Mesothelial cell of epicardium (in vitro differentiated cells): ENCODE measurements around the gene DENND6B. TPM values are rescaled to one million over a fixed set of nuclear protein-coding genes. Genes with fewer than 3 reads are reported as not detected.

Source experiments
- DNase-seq, 2 experiments: peaks; one replicate each; pipeline ENCODE4 v3.0.0; 2021; ENCODE audit warnings: low spot score in 2 of 2; ENCODE audit not compliant: unreplicated experiment in 2 of 2
- H3K27ac Mint-ChIP-seq: 2 replicates; pipeline ENCODE4 v1.8.0; 2021; ENCODE audit warnings: mixed read lengths
- H3K27me3 Mint-ChIP-seq: 2 replicates; pipeline ENCODE4 v1.8.0; 2021; ENCODE audit warnings: low read depth, mixed read lengths
- H3K36me3 Mint-ChIP-seq: 2 replicates; pipeline ENCODE4 v1.8.0; 2021; ENCODE audit warnings: mixed read lengths
- H3K4me1 Mint-ChIP-seq: 2 replicates; pipeline ENCODE4 v1.8.0; 2021; ENCODE audit warnings: mixed read lengths
- H3K4me3 Mint-ChIP-seq: 2 replicates; pipeline ENCODE4 v1.8.0; 2021; ENCODE audit warnings: mild to moderate bottlenecking, moderate library complexity, mixed read lengths
- H3K9me3 Mint-ChIP-seq: 2 replicates; pipeline ENCODE4 v1.8.0; 2021; ENCODE audit warnings: mixed read lengths
- CTCF ChIP-seq: fragments of 200-600 bp; sonication (generic); IDR thresholded peaks from one replicate; pipeline ENCODE4 v1.5.0; 2021; ENCODE audit warnings: antibody characterized with exemption; ENCODE audit not compliant: unreplicated experiment
- total RNA-seq: library from RNA; stranded (reverse); gene quantifications from 3 replicates; pipeline ENCODE4 v1.2.1, GENCODE V29; 2021

DENND6B gene
- total RNA-seq, 1 donor from 2014 or later = 19.2 TPM

- Mint-ChIP-seq H3K4me1 (peaks cover 8% of the 10 kb centered on the region), H3K27me3 (no peaks in the 10 kb centered on the region), H3K9me3 (no peaks in the 10 kb centered on the region), H3K36me3 (no peaks in the 10 kb centered on the region), H3K4me3 (peak within 1 kb of the TSS; percentile 77), H3K27ac (peak within 1 kb of the TSS; percentile 89)
- peak; percentile 87 to 90 for DNase-seq
- no peak for TF ChIP-seq CTCF
These were observed 16.1 kb upstream of the DENND6B start, which contains the start of gene PPP6R2 for GRCh38 chr22:50342651-50343540. TSS of gene PPP6R2 (plus strand) at chr22:50343327. CDS start at chr22:50393909, 50,582 bp downstream.

- DNase-seq = peak; percentile 80 to 93
These were observed 15.3 kb upstream of the DENND6B start for GRCh38 chr22:50341977-50342650.

GRCh38 chr22:50339945-50340879 lies 13.4 kb upstream of the DENND6B start:
- no peaks in the 10 kb centered on the region for H3K27me3 Mint-ChIP-seq
- no peak overlapping the region for H3K4me3 Mint-ChIP-seq
- no peak for DNase-seq
- H3K27ac Mint-ChIP-seq = no peak overlapping the region
- no peak for TF ChIP-seq CTCF
- no peaks in the 10 kb centered on the region for H3K9me3 Mint-ChIP-seq
- no peaks in the 10 kb centered on the region for H3K36me3 Mint-ChIP-seq
- H3K4me1 Mint-ChIP-seq = peaks cover 7% of the 10 kb centered on the region

More at GRCh38 chr22:50341977-50342650, 15.3 kb upstream of the DENND6B start:
- no peaks in the 10 kb centered on the region for H3K9me3 Mint-ChIP-seq
- H3K4me1 Mint-ChIP-seq = peaks cover 8% of the 10 kb centered on the region
- TF ChIP-seq CTCF = peak; percentile 89
- peak overlapping the region; percentile 89 for H3K27ac Mint-ChIP-seq
- H3K4me3 Mint-ChIP-seq = peak overlapping the region; percentile 77
- no peaks in the 10 kb centered on the region for H3K27me3 Mint-ChIP-seq
- H3K36me3 Mint-ChIP-seq = no peaks in the 10 kb centered on the region

- Mint-ChIP-seq H3K9me3 (no peaks in the 10 kb centered on the region), H3K4me3 (no peak overlapping the region)
These were observed 12.1 kb upstream of the DENND6B start for GRCh38 chr22:50338860-50339462.

More at GRCh38 chr22:50338860-50339462, 12.1 kb upstream of the DENND6B start:
- Mint-ChIP-seq H3K27ac (no peak overlapping the region), H3K27me3 (no peaks in the 10 kb centered on the region), H3K4me1 (peaks cover 7% of the 10 kb centered on the region), H3K36me3 (no peaks in the 10 kb centered on the region)
- no peak for TF ChIP-seq CTCF
- DNase-seq = no peak
